NCI-H2081 (cell line): ENCODE data around the gene SRRD.
"Not testable (repeated sequence)": the region's sequence is repeated elsewhere in the genome, so short reads cannot be mapped to it uniquely, and the experiment has no call there.

ENCODE experiments used
- DNase-seq, 2 experiments: peaks; one replicate each; lab custom pipeline; 2025; lab: John Stamatoyannopoulos, UW

Gene SRRD

DNA sequence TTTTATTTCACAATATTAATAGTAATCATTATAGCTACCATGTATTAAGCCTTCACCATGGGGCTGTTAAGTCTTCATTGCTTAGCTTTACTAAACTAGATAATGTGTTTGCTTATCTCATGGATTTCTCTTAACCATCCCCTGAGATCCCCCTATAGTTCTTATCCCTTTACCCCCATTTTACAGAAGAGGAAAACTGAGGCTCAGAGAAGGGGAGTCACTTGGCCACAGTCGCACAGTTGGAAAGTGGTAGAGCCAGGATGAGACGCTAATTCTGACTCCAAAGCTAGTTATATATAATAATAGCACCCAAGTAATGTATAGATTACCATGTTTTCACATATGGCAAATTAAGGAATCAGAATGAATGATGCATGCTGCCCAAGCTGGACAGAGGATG lies 38.3 kb downstream of the SRRD start:
- DNase-seq = no peak

- DNase-seq = no peak
Observed at GRCh38 chr22:26522592-26522991, 38.9 kb downstream of the SRRD start.

DNA sequence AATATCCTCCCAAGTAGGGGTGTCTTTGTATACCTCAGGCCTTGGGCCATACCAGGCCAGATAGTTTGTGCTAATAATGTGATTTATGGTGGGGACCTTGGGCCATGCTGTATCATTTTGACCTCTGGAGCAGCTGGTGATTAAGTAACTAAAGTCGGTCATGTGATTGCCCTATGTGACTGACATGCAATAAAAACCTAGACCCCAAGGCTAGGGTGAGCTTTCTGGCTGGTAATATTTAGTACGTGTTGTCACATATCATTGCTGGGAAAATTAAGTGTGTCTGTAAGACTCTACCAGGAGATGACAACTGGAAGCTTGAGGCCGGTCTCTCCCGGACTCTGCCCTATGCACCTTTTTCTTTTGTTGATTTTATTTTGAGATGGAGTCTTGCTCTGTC lies 41.2 kb downstream of the SRRD start:
- DNase-seq = no peak

DNA sequence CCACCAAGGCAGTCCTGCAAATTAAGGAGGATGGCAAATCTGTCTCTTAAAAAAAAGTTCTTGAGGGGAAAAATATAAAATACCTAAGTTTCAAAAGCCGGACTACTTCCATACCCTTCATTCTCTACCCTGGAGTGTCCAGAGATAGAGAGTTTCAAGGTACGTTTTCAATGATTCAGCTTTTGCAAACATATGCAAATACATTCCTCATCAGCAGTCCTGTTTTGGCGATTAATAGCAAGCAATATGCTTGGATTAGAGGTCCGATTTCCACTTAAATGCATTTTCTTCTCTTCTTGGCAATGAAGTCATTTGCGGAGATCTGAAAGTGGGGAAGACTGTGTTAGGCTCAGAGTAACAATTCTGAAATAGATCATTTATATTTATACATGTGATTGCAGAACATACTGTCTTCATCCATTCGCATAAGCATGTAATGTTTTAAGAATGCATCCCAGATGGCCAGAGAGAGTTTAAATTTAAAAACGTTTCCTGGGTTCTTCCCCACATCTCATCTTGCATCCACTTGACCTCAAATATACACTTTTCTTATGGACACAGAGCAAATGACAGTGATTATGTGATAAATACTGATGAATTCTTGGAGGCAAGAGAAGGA lies 42.4 kb downstream of the SRRD start:
- DNase-seq = no peak

GRCh38 chr22:26527167-26527566 lies 43.5 kb downstream of the SRRD start:
- DNase-seq = no peak

DNA sequence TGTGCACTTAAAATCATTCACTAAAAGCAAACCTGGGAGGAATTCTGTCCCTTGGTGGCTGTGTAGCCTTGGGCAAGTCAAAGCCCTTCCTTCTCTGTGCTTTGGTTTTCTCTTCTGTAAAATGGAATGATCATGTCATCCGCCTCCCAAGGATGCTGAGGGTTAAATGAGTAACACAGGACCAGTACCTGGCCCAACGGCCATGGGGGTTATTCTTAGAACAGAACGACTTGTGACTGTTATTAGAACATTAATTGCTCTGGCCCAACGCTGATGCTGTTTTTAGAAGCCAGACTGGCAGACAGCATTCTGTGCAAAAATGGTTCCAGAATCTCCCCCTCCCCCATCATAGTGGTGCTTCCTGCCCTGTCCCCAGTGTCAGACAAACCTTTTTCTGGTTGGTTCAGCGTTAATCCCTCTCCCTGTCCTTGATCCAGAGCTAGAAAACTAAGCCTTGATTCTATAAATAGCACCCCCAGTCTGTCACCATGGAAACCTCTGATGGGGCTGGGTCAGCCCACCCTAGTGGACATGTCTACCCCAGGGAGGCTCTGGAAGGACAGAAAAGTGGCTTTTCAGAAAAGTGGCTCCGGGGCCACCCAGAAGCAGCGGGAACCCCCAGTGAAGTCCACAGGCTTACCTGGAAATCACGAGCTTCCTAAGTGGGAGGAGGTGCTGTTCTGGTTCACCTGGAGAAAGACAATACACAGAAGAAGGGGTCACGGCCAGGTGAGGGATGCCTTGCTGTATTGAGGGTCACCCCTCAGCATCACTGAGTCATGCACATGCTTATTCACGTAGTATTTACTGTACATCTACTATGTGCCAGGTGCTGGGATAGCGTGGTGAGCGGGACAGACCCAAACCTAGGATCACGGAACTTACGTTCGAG lies 44.1 kb downstream of the SRRD start:
- DNase-seq = no peak

DNA sequence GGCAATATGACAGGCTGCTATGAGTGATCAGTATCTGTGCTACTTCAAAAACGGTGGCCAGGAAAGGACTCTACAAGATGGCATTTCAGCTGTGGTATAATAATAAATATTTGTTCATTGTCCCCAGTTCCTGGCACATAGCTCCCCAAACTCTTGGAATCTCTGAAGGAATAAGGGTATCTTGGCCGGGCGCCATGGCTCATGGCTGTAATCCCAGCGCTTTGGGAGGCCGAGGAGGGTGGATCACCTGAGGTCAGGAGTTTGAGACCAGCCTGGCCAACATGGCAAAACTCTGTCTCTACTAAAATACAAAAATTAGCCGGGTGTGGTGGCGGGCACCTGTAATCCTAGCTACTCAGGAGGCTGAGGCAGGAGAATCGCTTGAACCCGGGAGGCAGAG lies 44.8 kb downstream of the SRRD start:
- not testable (repeated sequence) for DNase-seq

DNA sequence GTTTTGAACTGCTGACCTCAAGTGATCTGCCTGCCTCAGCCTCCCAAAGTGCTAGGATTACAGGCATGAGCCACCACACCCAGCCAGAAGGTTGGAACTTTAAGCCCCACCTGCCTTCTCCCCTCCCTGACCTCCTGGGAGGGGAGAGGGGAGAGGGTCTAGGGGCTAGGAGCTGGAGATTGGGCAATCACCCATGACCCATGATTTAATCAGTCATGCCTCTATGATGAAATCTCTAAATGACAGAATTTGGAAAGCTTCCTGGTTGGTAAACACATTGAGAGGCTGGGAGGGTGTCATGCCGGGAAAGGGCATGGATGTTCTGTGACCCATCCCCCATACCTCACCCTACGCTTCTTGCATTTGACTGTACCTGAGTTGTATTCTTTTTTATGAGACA lies 45.7 kb downstream of the SRRD start:
- DNase-seq = no peak

- no peak for DNase-seq
Observed at GRCh38 chr22:26534171-26534855, 50.6 kb downstream of the SRRD start.

GRCh38 chr22:26534874-26535602 lies 51.4 kb downstream of the SRRD start:
- no peak for DNase-seq

DNA sequence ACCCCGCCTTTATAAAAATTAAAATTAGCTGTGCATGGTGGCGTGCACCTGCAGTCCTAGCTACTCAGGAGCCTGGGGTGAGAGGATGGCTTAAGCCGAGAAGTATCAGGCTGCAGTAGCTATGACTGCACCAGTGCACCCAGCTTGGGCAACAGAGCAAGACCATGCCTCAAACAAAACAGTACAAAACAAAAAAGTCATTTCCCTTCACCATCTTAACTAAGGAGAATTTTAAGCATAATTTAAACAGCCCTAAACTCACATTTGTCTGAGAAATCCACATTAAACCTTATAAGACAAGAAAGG lies 51.9 kb downstream of the SRRD start:
- DNase-seq = no peak

DNA sequence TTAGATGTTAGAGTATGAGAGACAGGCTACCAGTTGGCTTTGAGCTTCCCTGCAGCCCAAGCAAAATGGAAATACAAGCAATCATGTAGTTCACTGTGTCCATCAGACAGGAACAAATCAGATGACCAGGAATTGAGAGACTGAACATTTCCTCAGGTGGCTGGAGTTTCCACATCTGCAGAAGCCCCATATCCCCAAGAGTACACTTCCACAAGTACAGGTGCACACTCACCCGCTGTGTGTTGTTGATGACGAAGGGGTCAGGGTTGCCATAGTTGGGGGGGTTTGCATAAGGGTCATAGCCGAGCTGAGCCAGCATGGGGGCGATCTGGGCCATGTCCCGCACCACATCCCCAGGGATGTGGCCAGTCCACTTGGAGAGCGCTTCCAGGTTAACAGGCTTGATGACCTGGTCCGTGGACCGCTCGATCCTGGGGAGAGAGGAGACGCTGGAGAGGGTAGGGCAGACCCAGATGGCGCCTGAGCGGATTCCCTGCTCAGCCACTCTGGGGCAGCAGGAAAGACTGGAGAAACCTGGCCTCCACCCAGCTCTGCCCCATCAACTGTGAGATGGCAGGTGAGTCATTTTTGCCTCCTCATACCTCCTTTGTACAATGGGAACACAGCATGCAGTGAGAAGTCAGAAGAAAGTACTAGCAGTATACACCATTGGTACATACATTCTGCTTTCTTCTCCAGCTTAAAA lies 52.5 kb downstream of the SRRD start:
- DNase-seq = no peak

DNA sequence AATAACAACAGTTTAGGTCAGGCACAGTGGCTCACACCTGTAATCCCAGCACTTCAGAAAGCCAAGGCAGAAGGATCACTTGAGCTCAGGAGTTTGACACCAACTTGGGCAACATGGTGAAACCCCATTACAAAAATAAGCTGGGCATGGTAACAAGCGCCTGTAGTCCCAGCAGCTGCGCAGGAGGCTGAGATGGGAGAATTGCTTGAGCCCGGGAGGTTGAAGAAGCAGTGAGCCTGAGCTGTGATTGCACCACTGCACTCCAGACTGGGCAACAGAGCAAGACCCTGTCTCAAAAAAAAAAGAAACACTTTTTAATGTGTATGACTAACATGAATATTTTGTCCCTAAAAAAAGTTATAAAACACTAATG lies 53.1 kb downstream of the SRRD start:
- no peak for DNase-seq

GRCh38 chr22:26540119-26540518 lies 56.4 kb downstream of the SRRD start:
- no peak for DNase-seq

DNA sequence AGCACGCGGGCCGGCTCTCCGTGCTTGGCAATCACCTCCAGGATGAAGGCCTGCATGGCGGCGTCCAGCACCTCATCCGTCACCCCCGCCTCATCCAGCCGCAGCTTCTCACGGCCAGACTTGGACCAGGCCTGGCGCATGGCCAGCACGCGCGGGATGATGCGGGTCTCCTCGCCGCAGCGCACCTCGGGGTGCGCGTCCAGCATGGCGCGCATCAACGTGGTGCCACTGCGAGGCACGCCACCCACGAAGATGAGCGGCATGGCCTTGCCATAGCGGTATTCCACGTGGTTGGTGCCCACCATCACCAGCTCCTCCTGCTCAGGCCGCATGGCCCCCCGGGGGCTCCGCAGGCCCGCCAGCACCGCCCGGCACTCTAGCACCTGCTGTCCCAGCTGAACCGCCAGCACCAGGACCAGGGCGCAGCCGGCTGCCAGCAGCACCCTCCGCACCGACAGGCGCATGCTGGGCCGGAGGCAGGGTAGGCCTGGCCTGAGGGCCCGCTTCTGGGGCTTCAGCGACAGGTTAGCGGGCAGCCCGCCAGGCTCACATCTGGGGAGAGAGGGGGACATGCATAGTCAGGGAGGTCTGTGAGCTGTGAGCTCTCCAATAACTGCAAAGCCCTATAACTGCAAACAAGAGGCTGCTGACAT lies 57.6 kb downstream of the SRRD start:
- no peak for DNase-seq

DNA sequence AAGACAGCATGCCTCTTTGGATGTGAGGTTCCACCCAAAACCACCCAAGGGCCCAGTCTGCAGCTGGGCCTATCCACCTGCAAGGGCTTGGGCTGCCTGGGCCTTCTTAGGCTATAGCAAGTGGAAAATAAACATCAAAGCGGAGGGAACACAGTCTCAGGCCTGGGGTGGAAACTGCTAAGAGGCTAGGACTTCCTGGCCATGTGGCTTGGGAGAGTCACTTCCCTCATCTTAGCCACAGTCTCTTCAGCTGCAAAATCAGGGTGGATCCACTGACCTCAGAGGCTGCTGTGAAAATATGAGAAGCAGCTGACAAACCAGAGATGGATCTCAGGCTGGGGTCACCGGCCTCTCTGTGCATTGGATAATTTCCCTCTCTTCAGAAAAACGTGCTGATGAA lies 59.2 kb downstream of the SRRD start:
- DNase-seq = no peak
